B cell (primary cell): ENCODE measurements around the gene FAM118A. TPM values are rescaled to one million over a fixed set of nuclear protein-coding genes. Genes with fewer than 3 reads are reported as not detected.

ENCODE experiments used
- ATAC-seq: fragments of 200-7000 bp; cut with Tn5 transposase; one replicate; pipeline ENCODE4 v1.10.0; 2021; ENCODE audit warnings: low read depth, mild to moderate bottlenecking, moderate number of reproducible peaks, moderate library complexity
- CTCF ChIA-PET: fragments of 350-600 bp; sonication (Branson Sonifier 250); formaldehyde crosslinking; loops from one replicate; lab custom pipeline; 2021; ENCODE audit warnings: antibody characterized with exemption, inconsistent platforms; lab: Charles Lee
- POLR2A ChIA-PET: fragments of 350-600 bp; sonication (Branson Sonifier 250); formaldehyde crosslinking; loops from one replicate; lab custom pipeline; 2021; ENCODE audit warnings: antibody characterized with exemption; lab: Charles Lee
- DNase-seq: peaks from one replicate; pipeline ENCODE4 v3.0.0; 2013
- H2AFZ ChIP-seq: 2 replicates; pipeline ENCODE4 v1.6.1; 2012; ENCODE audit warnings: mild to moderate bottlenecking, low read depth, low read length; ENCODE audit not compliant: insufficient read depth, poor library complexity, severe bottlenecking
- H3K27ac ChIP-seq, 2 donors: 1 replicate in 1 of 2; 2 replicates in 1 of 2; pipeline ENCODE4 v1.5.1; 2012 to 2013; ENCODE audit warnings: low read length in 2 of 2, mild to moderate bottlenecking in 2 of 2, moderate library complexity in 1 of 2
- H3K27me3 ChIP-seq, 4 experiments: fragments of 200-600 bp in 1 of 4; sonication (generic) in 1 of 4; replicated peaks in 1 of 4; 1 replicate in 2 of 4; 2 replicates in 2 of 4; pipeline versions ENCODE4 v1.6.1 to v1.7.0; 2013 to 2016; ENCODE audit warnings: low read length in 3 of 4, mild to moderate bottlenecking in 2 of 4, mixed read lengths in 1 of 4, moderate library complexity in 1 of 4; ENCODE audit not compliant: insufficient read depth in 4 of 4, control insufficient read depth in 3 of 4; ENCODE audit errors: control extremely low read depth in 1 of 4
- H3K36me3 ChIP-seq, 2 experiments: replicated peaks in 1 of 2; 1 replicate in 1 of 2; 2 replicates in 1 of 2; pipeline versions ENCODE4 v1.6.1 to v1.7.1; 2013; ENCODE audit warnings: low read length in 1 of 2; ENCODE audit not compliant: insufficient read depth in 2 of 2, control insufficient read depth in 1 of 2; ENCODE audit errors: control extremely low read depth in 1 of 2, extremely low read depth in 1 of 2
- H3K4me1 ChIP-seq, 2 donors: fragments of 200-600 bp in 1 of 2; sonication (generic) in 1 of 2; 1 replicate in 1 of 2; 2 replicates in 1 of 2; pipeline versions ENCODE4 v1.5.1 to v1.6.1; 2013 to 2017; ENCODE audit warnings: low read length in 2 of 2; ENCODE audit not compliant: control insufficient read depth in 2 of 2, insufficient read depth in 2 of 2
- H3K4me2 ChIP-seq: replicated peaks from 2 replicates; pipeline ENCODE3; 2012; ENCODE audit warnings: mild to moderate bottlenecking, low read depth, low read length; ENCODE audit not compliant: poor library complexity, severe bottlenecking
- H3K4me3 ChIP-seq, 5 experiments: fragments of 200-600 bp in 1 of 5; sonication (generic) in 1 of 5; 1 replicate in 3 of 5; 2 replicates in 2 of 5; pipeline versions ENCODE4 v1.5.1 to v1.7.0; 2011 to 2016; ENCODE audit warnings: low read length in 4 of 5, mild to moderate bottlenecking in 4 of 5, low read depth in 2 of 5, control low read depth in 1 of 5, moderate library complexity in 1 of 5; ENCODE audit not compliant: insufficient read depth in 1 of 5; ENCODE audit errors: control extremely low read depth in 1 of 5, extremely low read depth in 1 of 5
- H3K79me2 ChIP-seq: fragments of 200-600 bp; sonication (generic); one replicate; pipeline ENCODE4 v1.6.0; 2016; ENCODE audit warnings: low read length; ENCODE audit not compliant: control insufficient read depth, insufficient read depth
- H3K9ac ChIP-seq: fragments of 200-600 bp; sonication (generic); 2 replicates; pipeline ENCODE4 v1.6.1; 2017; ENCODE audit warnings: mild to moderate bottlenecking, low read length, moderate library complexity
- H3K9me3 ChIP-seq, 3 donors: one replicate each; pipeline versions ENCODE4 v1.6.1 to v1.7.1; 2013; ENCODE audit warnings: low read length in 2 of 3; ENCODE audit not compliant: control insufficient read depth in 2 of 3, insufficient read depth in 1 of 3; ENCODE audit errors: control extremely low read depth in 1 of 3
- H4K20me1 ChIP-seq: 2 replicates; pipeline ENCODE4 v1.6.0; 2012; ENCODE audit warnings: mild to moderate bottlenecking, low read length; ENCODE audit not compliant: insufficient read depth, control insufficient read depth, poor library complexity, severe bottlenecking
- H3K27ac Mint-ChIP-seq: one replicate; pipeline ENCODE4 v1.8.0; 2021; ENCODE audit warnings: mixed read lengths
- H3K27me3 Mint-ChIP-seq: one replicate; pipeline ENCODE4 v1.8.0; 2021; ENCODE audit warnings: mixed read lengths
- H3K4me1 Mint-ChIP-seq: one replicate; pipeline ENCODE4 v1.8.0; 2021; ENCODE audit warnings: mixed read lengths
- H3K4me3 Mint-ChIP-seq: one replicate; pipeline ENCODE4 v1.8.0; 2021; ENCODE audit warnings: mixed read lengths
- H3K9me3 Mint-ChIP-seq: one replicate; pipeline ENCODE4 v1.8.0; 2022; ENCODE audit warnings: mixed read lengths; ENCODE audit not compliant: insufficient read depth
- CTCF ChIP-seq: fragments of 200-600 bp; IDR thresholded peaks from one replicate; pipeline ENCODE4 v1.8.0; 2022; ENCODE audit warnings: antibody characterized with exemption, mild to moderate bottlenecking
- EZH2 ChIP-seq: IDR thresholded peaks from 2 replicates; pipeline ENCODE4 v1.6.1; 2012; ENCODE audit warnings: borderline replicate concordance, low read depth, mild to moderate bottlenecking, moderate library complexity, low read length; ENCODE audit not compliant: insufficient read depth, poor library complexity, severe bottlenecking
- WGBS: methylation state at CpG from one replicate; pipeline ENCODE4 v1.1.5; 2013; ENCODE audit warnings: missing lambda C conversion rate; ENCODE audit not compliant: insufficient coverage; 5-methylcytosine and 5-hydroxymethylcytosine counted together
- intact Hi-C: fragments of 100-400 bp; cut with micrococcal nuclease; formaldehyde crosslinking; loops from one replicate; pipeline ENCODE4 v1.10.0; 2022
- polyA plus RNA-seq: library from polyadenylated mRNA; depleted of rRNA; stranded (reverse); fragments of >200 nt; gene quantifications from 2 replicates; pipeline ENCODE4 v1.2.3, GENCODE V29; 2012
- total RNA-seq, 2 donors: library from RNA; stranded (reverse); fragments of 120-200 nt in 1 of 2; gene quantifications; 1 replicate in 1 of 2; 2 replicates in 1 of 2; pipeline versions ENCODE4 v1.2.3 to v1.2.4, GENCODE V29; 2013 to 2022

FAM118A gene
- total and polyA plus RNA-seq, 2 donors (not counting 1 experiment from before 2014, with no cell fraction given): 66.5 to 216 TPM

- no peak overlapping the region for H3K9ac ChIP-seq
- no peaks in the 10 kb centered on the region for H3K79me2 ChIP-seq
- H3K4me2 ChIP-seq: no peak overlapping the region
- DNase-seq (no peak), ATAC-seq (no peak)
- H3K4me3 ChIP-seq: no peak overlapping the region
- ChIA-PET CTCF (no interaction called here), POLR2A (interaction anchor here (0.6 kb wide), 1 partner anchor 27 kb away, joined by 5 read pairs; no protein-coding TSS in a partner anchor)
- no peaks in the 10 kb centered on the region for H3K27me3 ChIP-seq
- H3K4me1 ChIP-seq: no peaks in the 10 kb centered on the region
- H2AFZ ChIP-seq: no peak overlapping the region
- H4K20me1 ChIP-seq: no peaks in the 10 kb centered on the region
- TF ChIP-seq EZH2 (no peak), CTCF (no peak)
- H3K27ac Mint-ChIP-seq: no peak overlapping the region
- no peaks in the 10 kb centered on the region for H3K9me3 ChIP-seq
- peaks cover 6 to 34% of the 10 kb centered on the region in 2 experiments for H3K36me3 ChIP-seq
- no peak overlapping the region for H3K27ac ChIP-seq
- 95% methylated on average over 6 of the region's 8 CpGs for whole genome bisulfite sequencing
- no peaks in the 10 kb centered on the region for H3K27me3 Mint-ChIP-seq
- H3K4me3 Mint-ChIP-seq: no peak overlapping the region
- no peaks in the 10 kb centered on the region for H3K9me3 Mint-ChIP-seq
- H3K4me1 Mint-ChIP-seq: no peaks in the 10 kb centered on the region
- intact Hi-C loops: no loop called here
Measured at GRCh38 chr22:45343143-45343542, 33.4 kb downstream of the FAM118A start.

- ATAC-seq (no peak), DNase-seq (no peak)
- Histone ChIP-seq H3K27me3 (no peaks in the 10 kb centered on the region), H3K79me2 (no peaks in the 10 kb centered on the region), H2AFZ (no peak overlapping the region), H3K4me3 (no peak overlapping the region), H3K36me3 (peaks cover 6 to 28% of the 10 kb centered on the region in 2 experiments), H3K4me1 (no peaks in the 10 kb centered on the region), H3K27ac (no peak overlapping the region), H3K4me2 (no peak overlapping the region), H3K9me3 (no peaks in the 10 kb centered on the region), H3K9ac (no peak overlapping the region), H4K20me1 (no peaks in the 10 kb centered on the region)
- CTCF ChIA-PET: no interaction called here
- intact Hi-C loops: no loop called here
- WGBS: 79% methylated on average over 3 of the region's 5 CpGs
- no peaks in the 10 kb centered on the region for H3K4me1 Mint-ChIP-seq
- peak overlapping the region; percentile 50 for H3K27ac Mint-ChIP-seq
- no peaks in the 10 kb centered on the region for H3K9me3 Mint-ChIP-seq
- POLR2A ChIA-PET: no interaction called here
- no peaks in the 10 kb centered on the region for H3K27me3 Mint-ChIP-seq
- H3K4me3 Mint-ChIP-seq: no peak overlapping the region
- no peak for TF ChIP-seq EZH2
- no peak for TF ChIP-seq CTCF
Measured at GRCh38 chr22:45344334-45344733, 34.6 kb downstream of the FAM118A start.
